Measurements from ENCODE around the gene TRIM73. TPM values are rescaled to one million over a fixed set of nuclear protein-coding genes. Genes with fewer than 3 reads are reported as not detected.
"Not testable (repeated sequence)": the region's sequence is repeated elsewhere in the genome, so short reads cannot be mapped to it uniquely, and the experiment has no call there.

The TRIM73 gene
- total RNA-seq, result 1 to 10 TPM in 2 of 4 donors, under 1 TPM in 1, not detected in 1; 0.94 to 5.4 (median 1.5) TPM

DNA sequence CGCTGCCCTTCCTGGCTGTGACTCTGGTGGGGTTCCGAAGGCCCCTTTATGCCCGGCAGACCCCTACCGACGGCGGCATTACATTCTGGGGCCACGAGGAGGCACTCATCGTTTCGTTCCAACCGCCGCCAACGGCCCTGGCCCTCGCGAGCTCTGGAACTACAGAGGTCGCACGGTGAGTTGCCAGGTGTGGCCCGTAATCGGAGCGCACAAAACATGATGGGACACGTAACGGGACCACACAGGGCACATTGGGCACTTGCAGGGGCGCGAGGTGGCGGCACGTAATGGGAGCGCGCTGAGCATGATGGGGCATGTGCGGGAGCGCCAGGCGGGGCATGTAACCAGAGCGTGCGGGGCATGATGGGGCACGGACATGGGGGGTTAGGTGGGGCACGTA, at the start of gene TRIM73:
Gene TRIM73 (plus strand): TSS at position 301 of the 400 bp plus-strand sequence. CDS start 3,305 bp downstream, outside the sequence.
- H3K9me3 ChIP-seq, H3K27me3 ChIP-seq, H3K4me1 ChIP-seq, H3K36me3 ChIP-seq, H3K27ac ChIP-seq, H3K4me3 ChIP-seq: not testable (repeated sequence)
- no CpG with 5 or more reads among the region's 34 CpGs for WGBS, 2 donors (ENCODE audit: low coverage in 1 of 2)
- ATAC-seq, result peak; percentile 20

DNA sequence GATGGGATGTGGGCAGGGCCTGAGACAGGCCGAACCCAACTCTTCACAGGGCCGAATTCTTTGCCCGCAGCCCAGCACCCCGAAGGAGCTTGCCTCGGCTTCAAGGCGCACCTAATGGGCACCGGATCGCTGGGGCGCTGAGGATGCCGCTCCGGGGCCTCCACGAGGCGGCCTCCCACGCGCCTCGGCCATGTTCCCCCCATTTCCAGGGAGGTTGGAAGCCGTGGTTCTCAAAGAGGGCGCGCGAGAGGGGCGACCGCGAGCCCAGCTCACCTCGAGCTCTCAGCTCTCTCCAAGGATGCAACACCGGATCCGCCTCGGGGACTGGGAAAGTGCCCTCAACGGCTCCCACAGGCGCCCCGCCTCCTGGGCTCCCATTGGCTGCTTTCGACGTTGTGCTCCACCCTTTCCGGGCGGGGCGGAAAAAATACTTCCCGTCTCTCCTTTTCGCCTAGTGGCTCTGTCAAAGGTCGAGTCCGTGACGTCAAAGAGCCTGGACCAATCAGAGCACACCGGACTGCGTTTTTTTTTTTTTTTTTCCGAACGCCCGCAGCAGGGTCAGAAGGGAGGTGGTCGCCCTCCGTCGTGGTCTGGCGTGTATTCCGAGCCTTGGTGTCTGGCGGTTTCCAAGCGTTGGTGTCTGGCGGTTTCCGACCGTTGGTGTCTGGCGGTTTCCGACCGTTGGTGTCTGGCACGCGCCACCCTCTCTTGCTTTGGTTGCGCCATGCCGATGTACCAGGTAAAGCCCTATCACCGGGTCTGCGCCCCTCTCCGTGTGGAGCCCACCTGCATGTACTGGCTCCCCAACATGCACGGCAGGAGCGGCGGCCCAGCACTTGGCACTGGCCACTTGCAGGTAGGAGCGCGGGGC, 36.5 kb upstream of the TRIM73 start:
- H3K27me3 ChIP-seq, H3K36me3 ChIP-seq, H3K9me3 ChIP-seq, H3K4me1 ChIP-seq: not testable (repeated sequence)
- WGBS, 2 donors (ENCODE audit: low coverage in 1 of 2), result no CpG with 5 or more reads among the region's 70 CpGs
- TF ChIP-seq POLR2A (IDR thresholded peaks at IDR 0.05), result peak in 1 of 2 donors; percentile 39
- Histone ChIP-seq H3K27ac (peak overlapping the region in 3 of 4 donors; percentile 43 to 81 (median 71)), H3K4me3 (peak overlapping the region; percentile 36 to 48)
- peak; percentile 91 for ATAC-seq

DNA sequence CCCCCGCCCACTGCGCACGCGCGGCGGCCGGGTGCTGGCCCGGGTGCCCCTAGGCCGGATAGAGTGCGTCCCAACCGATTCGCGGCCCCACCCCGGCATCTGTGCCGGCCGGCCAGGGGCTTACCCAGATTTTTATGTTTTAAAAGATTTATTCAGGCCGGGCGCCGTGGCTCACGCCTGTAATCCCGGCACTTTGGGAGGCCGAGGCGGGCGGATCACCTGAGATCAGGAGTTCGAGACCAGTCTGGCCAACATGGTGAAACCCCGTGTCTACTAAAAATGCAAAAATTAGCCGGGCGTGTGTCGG, 35.9 kb upstream of the TRIM73 start:
- H3K4me1 ChIP-seq, H3K27me3 ChIP-seq, H3K9me3 ChIP-seq, H3K36me3 ChIP-seq, ATAC-seq: not testable (repeated sequence)
- no CpG with 5 or more reads among the region's 29 CpGs for WGBS, 2 donors (ENCODE audit: low coverage in 1 of 2)
- Histone ChIP-seq H3K4me3 (peak overlapping the region; percentile 34 to 48), H3K27ac (peak overlapping the region in 2 of 4 donors; percentile 71 to 81)

DNA sequence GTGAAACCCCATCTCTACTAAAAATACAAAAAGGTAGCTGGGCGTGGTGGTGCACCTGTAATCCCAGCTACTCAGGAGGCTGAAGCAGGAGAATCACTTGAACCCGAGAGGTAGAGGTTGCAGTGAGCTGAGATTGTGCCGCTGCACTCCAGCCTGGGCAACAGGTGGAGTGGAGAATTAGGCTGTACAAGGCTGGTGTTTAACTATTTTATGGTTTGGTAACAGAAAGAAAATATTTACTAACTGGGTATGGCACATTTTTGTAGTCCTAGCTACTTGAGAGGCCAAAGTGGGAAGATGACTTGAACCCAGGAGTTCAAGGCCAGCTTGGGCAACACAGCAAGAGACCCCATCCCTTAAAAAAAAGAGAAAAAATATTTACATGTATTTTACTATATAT, 31.4 kb upstream of the TRIM73 start:
- H3K27ac ChIP-seq, H3K27me3 ChIP-seq, H3K36me3 ChIP-seq, H3K9me3 ChIP-seq, H3K4me3 ChIP-seq, ATAC-seq, H3K4me1 ChIP-seq: not testable (repeated sequence)
- WGBS, 2 donors (ENCODE audit: low coverage in 1 of 2), result no CpG with 5 or more reads among the region's 3 CpGs

DNA sequence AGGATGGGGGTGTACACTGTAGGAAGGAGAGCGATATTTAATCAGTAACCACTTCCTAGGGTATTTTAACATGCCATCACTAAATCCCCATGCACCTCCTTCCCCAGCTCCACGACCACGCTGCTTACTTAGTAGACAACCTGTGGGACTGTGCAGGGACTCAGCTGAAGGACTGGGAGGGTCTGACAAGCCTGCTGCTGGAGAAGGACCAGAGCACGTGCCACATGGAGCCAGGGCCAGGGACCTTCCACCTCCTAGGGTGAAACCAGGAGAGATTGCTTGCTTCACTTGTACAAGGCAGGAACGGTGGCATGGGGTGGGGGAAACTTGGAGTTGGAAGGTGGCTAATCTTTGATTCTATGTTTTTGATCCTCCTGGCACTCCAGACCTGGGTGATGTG, 28.8 kb upstream of the TRIM73 start:
- H3K4me3 ChIP-seq, H3K9me3 ChIP-seq, H3K27ac ChIP-seq, ATAC-seq, H3K4me1 ChIP-seq, H3K36me3 ChIP-seq, H3K27me3 ChIP-seq: not testable (repeated sequence)
- no CpG with 5 or more reads among the region's 5 CpGs for WGBS, 2 donors (ENCODE audit: low coverage in 1 of 2)

DNA sequence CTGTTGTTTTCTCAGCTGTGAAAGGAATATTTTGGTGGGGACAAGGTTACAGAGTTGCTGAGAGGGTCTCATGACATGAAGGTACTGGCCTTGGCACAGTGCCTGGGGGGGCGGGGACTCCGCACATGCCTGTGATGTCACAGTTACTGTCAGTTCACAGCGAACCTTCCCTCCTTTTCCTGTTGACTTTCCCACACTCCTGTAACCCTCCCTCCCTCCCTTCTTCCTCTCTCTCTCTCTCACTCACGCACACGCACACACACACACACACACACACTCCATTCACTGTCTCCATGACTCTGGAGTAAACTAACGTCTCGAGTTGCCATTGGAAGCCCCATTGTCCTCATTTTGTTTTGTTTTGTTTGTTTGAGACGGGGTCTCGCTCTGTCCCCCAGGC, 28.1 kb upstream of the TRIM73 start:
- H3K9me3 ChIP-seq, H3K36me3 ChIP-seq, H3K27ac ChIP-seq, H3K4me3 ChIP-seq, H3K4me1 ChIP-seq, H3K27me3 ChIP-seq: not testable (repeated sequence)
- no CpG with 5 or more reads among the region's 9 CpGs for WGBS, 2 donors (ENCODE audit: low coverage in 1 of 2)
- peak; percentile 48 for ATAC-seq

DNA sequence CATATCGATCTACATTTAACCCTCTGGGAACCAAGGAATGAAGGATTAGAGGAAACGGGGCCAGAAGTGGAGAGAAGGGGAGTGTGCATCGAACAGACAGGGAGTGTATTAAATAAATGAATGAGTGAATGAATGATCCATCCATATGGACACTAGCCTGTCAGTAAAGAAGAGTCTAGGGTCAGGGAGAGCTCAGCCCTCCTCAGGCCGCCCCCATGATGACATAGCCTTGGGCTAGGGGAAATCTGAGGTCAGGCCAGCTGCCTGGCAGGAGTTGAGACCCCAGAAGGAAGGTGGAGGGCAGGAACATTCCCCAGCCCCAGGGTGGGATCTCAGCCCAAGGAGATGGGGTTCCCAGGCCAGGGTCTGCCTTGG, 21.3 kb upstream of the TRIM73 start:
- not testable (repeated sequence) for H3K9me3 ChIP-seq, H3K27me3 ChIP-seq, H3K4me3 ChIP-seq, H3K36me3 ChIP-seq, H3K27ac ChIP-seq, H3K4me1 ChIP-seq
- no CpG with 5 or more reads among the region's 4 CpGs for WGBS, 2 donors (ENCODE audit: low coverage in 1 of 2)
- peak; percentile 10 for ATAC-seq

DNA sequence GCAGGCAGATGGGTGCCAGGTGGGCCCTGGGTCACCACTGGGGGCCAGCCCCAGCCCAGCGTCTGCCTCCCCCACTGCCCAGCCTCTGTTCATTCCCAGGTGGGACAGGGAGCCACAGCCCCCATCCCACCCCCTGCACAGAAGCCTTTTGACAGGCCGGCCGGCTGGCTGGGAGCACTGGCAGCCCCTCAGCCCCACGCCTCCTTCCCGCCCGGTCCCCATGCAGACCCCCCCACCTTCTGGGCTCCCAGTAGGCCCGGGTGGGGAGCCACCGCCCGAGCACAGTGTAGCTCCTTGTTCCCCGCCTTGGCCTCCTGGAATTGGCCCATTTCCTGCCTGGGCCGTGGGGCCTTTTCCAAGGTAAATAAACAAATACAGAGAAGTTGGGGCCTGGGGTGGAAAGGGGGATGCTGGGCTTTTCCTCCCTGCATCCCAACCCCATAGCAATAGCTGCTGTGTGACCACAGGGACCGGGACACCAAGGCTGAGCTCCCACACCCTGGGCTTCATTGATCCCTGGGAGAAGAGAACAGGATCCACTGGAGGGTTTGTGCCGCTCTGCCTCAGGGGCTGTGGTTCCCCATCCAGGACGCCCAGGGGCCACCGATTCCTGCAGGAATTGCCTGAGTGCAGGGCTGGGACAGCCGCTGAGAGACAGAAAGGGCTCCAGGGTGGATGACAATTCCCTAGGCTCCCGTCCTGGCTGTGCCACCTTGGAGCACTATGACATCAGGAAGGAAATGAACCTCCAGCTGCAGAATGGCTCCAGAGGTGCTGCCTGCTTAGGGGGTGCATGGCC, 20.7 kb upstream of the TRIM73 start:
- H3K4me1 ChIP-seq, H3K36me3 ChIP-seq, H3K4me3 ChIP-seq, H3K9me3 ChIP-seq, H3K27ac ChIP-seq, H3K27me3 ChIP-seq: not testable (repeated sequence)
- ATAC-seq, result peak; percentile 28
- no CpG with 5 or more reads among the region's 17 CpGs for WGBS, 2 donors (ENCODE audit: low coverage in 1 of 2)

DNA sequence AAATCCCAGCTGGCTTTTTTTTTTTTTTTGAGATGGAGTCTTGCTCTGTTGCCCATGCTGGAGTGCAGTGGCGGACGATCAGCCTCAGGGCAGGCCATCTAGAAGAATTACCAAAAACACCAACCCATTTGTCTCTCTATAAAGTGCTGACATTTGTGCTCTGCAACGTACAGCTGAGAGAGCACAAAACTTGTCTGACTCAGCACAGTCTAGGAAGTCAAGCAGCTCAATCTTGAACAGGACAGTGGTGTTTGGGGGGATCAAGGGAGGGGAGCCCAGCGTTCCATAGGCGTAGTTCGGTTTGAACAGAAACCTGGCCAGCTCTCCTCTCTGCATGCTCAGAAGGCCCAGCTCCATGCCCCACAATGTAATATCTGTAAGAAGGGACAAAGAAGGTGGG, 2.2 kb upstream of the TRIM73 start:
- ATAC-seq, result peak; percentile 34
- H3K27ac ChIP-seq, H3K36me3 ChIP-seq, H3K27me3 ChIP-seq, H3K4me3 ChIP-seq, H3K9me3 ChIP-seq, H3K4me1 ChIP-seq: not testable (repeated sequence)
- WGBS, 2 donors (ENCODE audit: low coverage in 1 of 2), result no CpG with 5 or more reads among the region's 6 CpGs

DNA sequence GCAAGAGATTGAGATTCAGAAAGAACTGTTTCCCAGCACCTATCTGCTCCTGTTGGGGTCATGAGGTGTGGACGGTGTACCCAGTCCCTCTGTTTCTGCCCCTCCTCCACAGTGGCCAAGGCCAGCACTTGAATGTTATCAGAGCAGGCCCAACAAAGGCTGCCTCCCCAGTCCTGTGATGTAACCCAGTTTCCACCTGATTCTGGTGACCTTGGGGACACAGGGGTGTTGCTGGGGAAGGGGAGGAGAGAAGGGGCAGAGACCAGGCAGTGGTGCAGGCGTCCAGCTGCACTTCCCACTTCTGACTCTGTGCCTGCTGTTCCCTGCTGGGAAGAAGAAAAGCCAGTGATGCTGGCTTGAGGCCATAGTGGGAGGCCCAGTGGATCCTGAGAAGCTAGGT, 2.4 kb downstream of the TRIM73 start:
- H3K4me3 ChIP-seq, H3K9me3 ChIP-seq, H3K36me3 ChIP-seq, H3K27ac ChIP-seq, H3K4me1 ChIP-seq, H3K27me3 ChIP-seq, ATAC-seq: not testable (repeated sequence)
- WGBS, 2 donors (ENCODE audit: low coverage in 1 of 2), result no CpG with 5 or more reads among the region's 2 CpGs

DNA sequence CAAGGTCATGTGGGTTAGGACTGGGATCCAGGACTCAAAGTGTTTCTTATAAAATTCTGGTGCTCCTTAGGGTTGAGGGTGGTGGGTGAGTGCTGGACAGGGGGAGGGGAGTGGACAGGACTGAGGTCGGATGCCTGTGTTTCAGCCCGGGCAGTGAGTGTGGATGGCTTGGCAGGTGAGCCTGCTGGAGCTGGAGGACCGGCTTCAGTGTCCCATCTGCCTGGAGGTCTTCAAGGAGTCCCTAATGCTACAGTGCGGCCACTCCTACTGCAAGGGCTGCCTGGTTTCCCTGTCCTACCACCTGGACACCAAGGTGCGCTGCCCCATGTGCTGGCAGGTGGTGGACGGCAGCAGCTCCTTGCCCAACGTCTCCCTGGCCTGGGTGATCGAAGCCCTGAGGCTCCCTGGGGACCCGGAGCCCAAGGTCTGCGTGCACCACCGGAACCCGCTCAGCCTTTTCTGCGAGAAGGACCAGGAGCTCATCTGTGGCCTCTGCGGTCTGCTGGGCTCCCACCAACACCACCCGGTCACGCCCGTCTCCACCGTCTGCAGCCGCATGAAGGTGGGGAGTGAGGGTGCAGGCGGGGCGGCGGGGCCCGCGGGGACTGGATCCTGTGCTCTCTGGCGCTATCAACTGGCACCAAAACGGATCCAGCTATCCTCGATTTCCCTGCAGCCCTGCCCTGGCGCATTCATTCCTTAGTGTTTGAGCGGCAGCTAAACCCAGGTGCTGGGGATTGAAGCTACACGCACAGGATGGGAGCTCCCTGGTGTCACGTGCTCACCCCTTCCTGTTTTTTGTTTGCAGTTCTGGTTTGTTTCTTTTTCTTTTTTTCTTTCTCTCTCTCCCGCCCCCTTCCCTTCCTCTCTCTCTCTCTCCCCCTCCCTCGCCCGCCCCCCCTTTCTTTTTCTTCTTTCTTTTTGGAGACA, 3.6 kb downstream of the TRIM73 start:
- H3K9me3 ChIP-seq, H3K4me1 ChIP-seq, H3K27me3 ChIP-seq, H3K27ac ChIP-seq, H3K36me3 ChIP-seq, H3K4me3 ChIP-seq: not testable (repeated sequence)
- WGBS, 2 donors (ENCODE audit: low coverage in 1 of 2), result no CpG with 5 or more reads among the region's 34 CpGs
- ATAC-seq, result peak; percentile 20

DNA sequence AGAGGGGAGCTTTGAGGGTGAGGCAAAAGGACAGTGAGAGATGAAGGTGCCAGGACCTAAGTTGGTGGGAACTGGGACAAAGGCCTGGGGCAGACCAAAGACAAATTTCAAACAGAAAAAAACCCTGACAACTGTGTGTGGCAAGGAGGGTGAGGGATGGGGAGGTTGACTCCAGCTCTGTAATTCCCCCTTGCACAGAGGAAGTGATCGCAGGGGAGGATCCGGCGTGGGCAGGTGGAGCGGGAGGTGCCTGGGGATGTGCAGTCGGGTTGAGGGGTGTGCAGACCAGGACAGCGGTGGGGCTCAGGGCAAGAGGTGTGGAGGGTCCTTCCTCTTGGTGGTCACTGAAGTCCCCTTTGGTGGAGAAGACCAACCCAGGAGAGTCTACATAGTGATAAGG, 5.1 kb downstream of the TRIM73 start:
- WGBS, 2 donors (ENCODE audit: low coverage in 1 of 2), result no CpG with 5 or more reads among the region's 6 CpGs
- H3K27ac ChIP-seq, H3K9me3 ChIP-seq, H3K4me3 ChIP-seq, H3K36me3 ChIP-seq, H3K4me1 ChIP-seq, H3K27me3 ChIP-seq, ATAC-seq: not testable (repeated sequence)
